Thyroid gland (tissue), 4 donors: ENCODE measurements around the gene NFIB.

Experiments used
- POLR2A ChIP-seq, 2 donors: fragments of 450-650 bp; IDR thresholded peaks; one replicate each; pipeline ENCODE4 v1.6.1; 2017; ENCODE audit warnings: antibody characterized with exemption in 2 of 2, mild to moderate bottlenecking in 2 of 2, moderate library complexity in 1 of 2
- TF ChIP-seq, protein P1 (sequence below), 6 experiments: fragments of 200-600 bp in 3 of 6; fragments of 450-650 bp in 3 of 6; sonication (generic) in 3 of 6; IDR thresholded peaks; one replicate each; pipeline ENCODE4 v1.5.1; 2016 to 2019; ENCODE audit warnings: antibody characterized with exemption in 6 of 6, mild to moderate bottlenecking in 2 of 6, inconsistent platforms in 1 of 6, moderate library complexity in 1 of 6

DNA sequence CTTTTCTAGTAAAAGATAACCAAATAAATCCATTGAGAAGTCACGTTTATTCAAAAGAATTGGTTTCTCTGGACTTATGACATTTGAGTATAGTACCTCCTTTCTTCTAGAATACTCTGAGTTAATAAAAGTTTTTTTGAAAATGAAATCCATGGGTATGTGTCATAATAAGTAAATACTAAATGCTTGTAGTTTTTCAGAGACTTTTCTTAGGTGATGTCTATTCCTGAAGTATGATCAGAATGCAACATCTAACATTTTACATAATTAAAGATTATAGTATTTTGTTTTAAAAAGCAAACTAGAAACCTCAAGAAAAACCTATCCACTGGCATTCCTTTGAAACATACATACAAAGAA, 63.2 kb downstream of the NFIB start:
- TF ChIP-seq, protein P1, sequence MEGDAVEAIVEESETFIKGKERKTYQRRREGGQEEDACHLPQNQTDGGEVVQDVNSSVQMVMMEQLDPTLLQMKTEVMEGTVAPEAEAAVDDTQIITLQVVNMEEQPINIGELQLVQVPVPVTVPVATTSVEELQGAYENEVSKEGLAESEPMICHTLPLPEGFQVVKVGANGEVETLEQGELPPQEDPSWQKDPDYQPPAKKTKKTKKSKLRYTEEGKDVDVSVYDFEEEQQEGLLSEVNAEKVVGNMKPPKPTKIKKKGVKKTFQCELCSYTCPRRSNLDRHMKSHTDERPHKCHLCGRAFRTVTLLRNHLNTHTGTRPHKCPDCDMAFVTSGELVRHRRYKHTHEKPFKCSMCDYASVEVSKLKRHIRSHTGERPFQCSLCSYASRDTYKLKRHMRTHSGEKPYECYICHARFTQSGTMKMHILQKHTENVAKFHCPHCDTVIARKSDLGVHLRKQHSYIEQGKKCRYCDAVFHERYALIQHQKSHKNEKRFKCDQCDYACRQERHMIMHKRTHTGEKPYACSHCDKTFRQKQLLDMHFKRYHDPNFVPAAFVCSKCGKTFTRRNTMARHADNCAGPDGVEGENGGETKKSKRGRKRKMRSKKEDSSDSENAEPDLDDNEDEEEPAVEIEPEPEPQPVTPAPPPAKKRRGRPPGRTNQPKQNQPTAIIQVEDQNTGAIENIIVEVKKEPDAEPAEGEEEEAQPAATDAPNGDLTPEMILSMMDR (IDR thresholded peaks at IDR 0.05), result no peak
- TF ChIP-seq POLR2A (IDR thresholded peaks at IDR 0.05), result no peak
